Limb (tissue), 2 donors: ENCODE data around the gene HOXB3.

Source experiments
- DNase-seq, 2 donors: peaks; one replicate each; pipeline ENCODE4 v3.0.0-alpha.2; 2016; ENCODE audit errors: extremely low spot score in 2 of 2

The HOXB3 gene

GRCh38 chr17:48559122-48559839 is 30.8 kb downstream of the HOXB3 start:
- DNase-seq: no peak

- no peak for DNase-seq
Observed at GRCh38 chr17:48558831-48559121, 31.3 kb downstream of the HOXB3 start.

DNA sequence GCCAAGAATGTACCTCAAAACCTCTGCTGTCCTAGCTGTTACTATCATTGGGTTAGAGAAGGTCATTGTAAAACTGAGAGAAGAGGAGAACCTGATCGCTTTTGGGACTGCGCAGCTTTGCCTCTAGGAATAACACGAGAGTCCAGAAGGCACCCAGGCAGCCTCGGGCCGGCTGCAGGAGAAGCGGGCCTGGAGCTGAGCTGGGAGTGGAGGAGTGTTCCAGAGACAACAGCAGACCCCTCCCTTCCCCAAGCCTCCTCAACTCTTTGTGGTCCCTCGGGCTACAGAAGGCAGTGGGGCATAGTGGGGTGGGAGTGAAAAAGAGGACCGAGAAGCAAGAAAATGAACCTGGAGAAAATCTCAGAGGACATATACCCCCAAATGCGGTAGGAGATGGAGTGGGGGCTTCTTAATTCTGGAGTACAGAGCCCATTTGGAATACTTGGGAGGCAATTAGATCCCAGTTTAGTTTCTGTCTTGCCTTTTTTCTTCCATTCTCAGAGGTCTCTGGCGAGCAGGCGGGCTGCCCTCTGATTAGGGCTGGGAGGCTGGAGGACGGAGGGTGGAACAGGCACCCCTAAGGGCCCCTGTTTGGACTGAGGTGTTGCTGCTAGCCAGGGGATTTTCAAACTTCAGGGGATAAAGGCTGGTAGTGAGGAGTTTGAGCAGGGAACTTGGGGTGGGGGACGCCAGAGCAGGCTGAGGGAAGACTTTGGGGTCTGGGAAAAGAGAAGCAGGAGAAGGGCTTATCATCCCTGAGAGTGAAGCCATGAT is 31.8 kb downstream of the HOXB3 start:
- DNase-seq: peak in 1 of 2 donors; percentile 45

DNA sequence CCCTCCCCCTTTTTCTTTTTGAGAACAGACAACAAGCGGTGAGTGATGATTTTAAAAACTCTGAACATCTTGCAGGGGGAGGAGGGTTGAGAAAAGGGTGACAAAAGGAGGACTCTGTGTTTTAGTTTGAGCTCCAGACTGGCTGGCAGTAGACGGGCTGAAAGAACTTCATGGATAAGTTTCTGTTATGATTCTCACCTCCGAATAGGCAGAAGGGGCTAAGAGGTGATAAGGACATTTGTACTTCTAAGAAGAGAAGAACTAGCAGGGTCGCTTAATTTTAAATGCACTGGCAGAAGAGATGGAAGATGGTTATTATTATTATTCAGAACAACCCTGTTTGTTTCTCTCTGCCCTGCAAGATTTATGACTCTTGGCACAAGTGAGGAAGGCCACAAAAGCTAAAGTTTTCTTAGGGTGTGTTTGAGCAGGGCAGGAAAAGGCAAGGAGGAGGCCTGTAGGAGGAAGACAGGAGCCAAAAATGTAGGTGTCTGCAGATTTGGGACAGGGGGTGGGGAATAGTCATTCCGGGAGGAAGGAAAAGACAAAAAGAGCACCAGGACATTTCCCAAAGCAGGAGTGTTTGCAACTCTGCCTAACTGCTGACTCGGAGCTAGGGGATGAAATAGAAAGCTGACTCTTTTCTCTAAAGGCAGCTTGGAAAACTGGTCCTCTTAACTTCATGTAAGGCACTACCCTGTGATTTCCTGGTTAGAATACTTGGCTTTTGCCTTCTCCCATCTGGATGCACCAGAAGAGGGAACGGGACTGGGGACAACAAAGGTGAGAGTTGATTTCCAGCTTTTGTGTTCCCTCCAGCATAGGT is 33.3 kb downstream of the HOXB3 start:
- peak in 1 of 2 donors; percentile 38 for DNase-seq

DNA sequence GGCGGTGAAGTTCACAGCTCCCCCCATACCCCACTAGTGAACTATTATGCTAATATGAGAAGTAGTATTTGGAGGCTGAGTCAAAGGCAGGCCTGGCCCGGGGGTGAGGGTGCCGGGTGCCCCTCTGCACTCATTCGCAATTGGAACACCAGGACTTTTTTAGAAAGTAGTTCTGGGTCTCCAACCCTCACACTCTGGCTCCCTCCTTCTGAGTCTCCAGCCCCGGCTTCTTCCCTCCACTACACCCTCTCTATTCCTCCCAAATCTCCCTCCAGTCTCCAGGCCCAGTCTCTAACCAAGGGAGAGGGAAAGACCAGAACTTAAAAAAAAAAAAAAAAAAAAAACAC is 33.8 kb downstream of the HOXB3 start:
- peak in 1 of 2 donors; percentile 41 for DNase-seq

DNA sequence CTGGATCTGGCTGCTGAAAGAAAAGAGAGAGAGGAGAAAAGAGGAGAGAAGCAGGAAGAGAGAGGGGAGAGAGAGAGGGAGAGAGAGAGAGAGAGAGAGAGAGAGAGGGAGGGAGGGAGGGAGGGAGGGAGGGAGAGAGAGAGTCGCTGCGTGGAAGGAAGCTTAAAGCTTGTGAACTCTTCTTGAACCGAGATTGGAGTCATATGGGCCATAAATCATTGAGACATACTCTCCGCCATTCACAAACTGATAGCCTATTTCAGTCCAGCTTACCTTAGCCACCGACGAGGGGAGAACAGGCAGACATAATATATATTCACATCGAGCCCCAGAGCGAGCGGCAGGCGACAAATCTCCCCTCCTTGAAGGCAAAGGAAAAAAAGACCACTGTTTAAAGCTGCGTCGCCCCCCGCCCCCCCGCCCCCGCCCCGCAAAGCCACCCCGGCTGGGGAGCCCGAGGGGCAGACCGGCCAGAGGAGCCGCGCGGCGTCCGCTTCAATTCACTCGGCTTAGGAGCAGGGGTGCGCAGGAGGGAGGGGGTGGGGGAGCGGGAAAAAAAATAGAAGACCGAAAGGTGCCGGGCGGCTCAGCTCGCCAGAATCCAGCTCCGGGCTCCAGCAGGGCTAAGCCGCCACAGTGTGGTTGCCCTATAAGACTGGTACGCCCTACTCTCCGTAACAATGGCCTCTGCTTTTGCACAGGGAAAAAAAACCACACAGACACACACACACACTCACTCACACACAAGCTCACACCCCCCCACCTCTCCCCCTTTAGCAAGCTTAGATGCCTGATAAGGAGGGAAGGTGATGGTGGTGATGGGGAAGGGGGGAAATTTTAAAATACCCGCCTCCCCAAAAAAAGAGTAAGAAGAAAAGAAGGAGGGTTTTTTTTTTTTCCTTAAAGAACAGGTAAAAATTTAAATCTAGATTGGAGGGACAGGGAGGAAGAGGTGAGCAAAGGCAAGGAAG is 34.5 kb downstream of the HOXB3 start:
- DNase-seq: peak; percentile 80 to 85

DNA sequence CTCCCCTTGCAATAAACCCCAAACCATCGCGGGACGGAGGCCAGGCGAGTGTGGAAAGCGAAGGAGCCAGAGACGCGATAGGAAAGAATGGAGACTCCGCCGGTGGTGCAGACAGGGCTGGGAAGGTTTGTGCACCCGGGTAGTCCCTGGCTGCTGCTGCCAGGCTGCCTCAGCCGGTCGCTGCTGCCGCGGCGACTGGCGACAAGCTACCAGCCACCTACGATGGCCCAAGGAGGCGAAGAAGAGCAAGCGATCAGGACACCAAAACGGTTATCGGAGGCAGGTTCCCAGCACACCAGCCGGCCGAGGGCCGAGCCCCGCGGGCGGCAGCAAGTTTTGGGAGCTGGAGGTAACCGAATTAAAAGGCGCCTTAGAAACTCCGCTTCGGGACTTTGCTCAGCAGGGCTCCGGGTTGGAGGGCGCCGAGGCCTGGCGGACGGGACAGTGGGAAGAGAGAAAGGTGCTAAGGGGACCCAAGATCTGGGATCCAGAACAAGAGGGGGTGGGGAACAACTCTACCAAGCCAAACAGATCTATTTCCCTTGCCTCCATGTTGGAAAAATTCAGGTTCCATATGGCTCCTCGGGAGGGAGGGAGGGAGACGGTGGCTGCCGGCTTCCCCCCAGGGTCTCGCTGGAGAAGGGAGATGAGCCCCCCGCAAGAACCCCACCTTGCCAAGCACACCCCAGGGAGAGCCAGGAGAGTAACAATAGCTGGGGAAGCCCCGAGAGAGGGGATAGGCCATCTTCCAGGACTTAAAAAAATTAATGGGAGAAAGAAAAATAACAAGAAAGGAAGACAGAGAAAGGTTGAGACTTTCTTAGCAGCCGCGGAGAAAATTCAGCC is 35.4 kb downstream of the HOXB3 start:
- DNase-seq: peak in 1 of 2 donors; percentile 69

DNA sequence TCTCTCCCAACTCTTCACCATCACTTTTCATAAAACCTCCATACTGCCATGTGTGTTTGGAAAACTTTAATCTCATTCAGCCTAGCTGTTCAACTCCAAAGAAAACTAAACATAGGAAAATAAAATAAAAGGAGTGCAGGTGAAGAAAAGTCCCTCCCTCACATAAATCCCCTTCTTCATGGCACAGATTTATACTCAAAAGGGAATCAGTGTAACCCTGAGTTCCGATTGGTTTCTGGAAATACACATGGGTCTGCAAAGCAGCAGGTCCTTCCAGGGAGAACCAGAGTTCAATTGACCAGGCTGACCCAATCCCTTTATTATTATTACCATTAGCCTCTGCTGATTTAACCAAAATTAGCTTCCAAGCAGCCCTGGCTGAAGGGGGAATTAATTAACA is 36.2 kb downstream of the HOXB3 start:
- no peak for DNase-seq

GRCh38 chr17:48553190-48553547 is 36.9 kb downstream of the HOXB3 start:
- no peak for DNase-seq

DNA sequence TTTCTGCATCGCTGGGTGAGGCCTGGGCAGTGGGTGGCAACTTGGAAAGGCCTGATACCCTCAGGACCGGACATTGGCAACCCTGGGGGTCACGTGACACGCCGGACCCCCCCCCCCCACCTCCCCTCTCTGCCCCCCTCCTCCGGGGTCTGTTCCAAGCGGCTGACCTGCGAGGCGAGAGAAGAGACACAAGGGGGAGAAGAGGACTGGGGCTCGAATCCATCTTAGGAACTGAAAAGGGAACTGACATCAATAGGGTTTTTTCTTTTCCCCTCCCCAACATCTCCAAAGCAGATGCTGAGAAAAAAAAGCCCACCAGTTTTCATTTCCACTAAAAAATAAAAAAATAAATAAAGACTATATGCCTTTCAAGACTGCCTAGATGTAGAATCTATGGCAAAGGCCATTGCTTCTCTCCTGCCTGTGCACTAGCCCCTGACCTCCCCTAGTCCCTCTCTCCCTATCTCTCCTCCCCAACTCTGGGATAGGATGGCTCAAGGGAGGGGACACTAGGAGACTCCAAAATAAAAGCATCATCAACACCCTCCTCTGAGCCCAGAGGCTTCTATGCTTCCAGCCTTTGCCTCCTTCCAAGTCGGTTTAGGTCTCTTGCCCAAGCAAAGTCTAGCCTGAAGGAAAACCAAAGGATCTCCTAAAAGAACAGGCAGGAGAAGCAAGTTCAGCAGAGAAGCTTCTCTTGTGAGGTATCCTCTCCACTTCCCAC is 37.4 kb downstream of the HOXB3 start:
- peak in 1 of 2 donors; percentile 76 for DNase-seq

DNA sequence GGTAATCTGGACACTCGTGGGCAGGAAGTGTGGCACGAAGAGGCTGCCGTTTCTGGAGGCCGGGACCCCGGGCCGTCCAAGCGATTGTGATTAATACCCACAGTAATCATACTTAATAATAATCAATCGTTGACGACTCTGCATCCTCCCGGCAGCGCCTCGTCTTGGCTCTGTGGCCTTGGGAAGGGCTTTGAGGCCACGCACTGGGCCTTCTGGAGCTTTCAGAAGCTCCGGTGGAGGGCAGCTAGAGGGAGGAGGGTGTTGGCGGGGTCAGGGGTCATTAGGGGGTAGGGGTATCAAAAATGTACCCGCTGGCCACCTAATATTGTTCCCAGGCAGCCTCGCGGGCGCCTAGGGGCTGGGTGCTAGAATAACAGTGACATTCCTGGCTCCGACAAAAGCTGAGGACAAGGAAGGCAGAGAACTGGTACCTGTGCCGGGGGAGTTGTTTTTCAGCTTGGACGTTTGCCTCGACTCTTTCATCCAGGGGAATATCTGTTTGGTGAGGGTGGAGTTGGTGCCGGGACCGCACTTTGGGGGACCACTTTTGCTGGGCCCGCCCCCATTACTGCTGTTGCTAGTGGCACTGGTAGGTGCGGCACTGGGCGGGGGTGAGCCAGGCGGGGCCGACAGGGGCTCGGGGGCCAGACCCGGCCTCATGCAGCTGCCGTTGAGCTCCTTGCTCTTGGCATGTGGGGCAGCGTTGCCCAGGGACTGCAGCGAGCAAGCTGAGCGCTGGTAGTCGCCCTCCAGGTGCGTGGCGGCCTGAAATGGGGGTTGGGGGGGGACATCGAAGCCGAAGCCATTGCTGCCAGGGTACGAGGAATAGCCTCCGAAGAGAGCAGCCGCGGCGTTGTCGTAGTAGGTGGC is 38.2 kb downstream of the HOXB3 start:
- no peak for DNase-seq

GRCh38 chr17:48551214-48551555 is 38.9 kb downstream of the HOXB3 start:
- no peak for DNase-seq

DNA sequence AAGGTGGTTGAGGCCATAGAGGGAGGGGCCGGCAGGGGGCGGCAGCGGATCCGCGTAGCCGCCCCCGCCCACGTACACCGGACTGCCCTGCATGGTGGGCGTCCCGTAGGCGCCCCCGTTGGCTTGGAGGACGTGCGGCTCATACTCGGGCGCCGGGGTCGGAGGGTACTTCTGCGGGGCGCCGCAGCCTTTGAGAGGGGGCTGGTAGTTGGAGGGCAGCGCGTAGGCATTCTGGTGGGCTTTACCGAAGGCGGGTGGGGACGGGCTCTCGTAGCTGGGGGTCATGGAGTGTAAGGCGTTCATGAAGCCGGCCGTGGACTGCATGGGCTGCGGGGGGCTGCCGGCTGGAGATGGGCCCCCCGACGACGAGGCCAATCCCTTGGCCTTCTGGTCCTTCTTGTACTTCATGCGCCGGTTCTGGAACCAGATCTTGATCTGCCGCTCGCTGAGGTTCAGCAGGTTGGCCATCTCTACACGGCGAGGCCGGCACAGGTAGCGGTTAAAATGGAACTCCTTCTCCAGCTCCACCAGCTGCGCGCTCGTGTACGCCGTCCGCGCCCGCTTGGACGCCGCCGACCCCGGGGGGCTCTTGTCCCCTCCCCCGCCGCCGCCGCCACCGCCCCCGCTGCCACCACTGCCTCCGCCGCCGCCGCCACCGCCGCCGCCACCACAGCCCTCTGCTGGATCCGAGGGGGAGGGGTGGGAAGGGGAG is 39.4 kb downstream of the HOXB3 start:
- peak in 1 of 2 donors; percentile 72 for DNase-seq

DNA sequence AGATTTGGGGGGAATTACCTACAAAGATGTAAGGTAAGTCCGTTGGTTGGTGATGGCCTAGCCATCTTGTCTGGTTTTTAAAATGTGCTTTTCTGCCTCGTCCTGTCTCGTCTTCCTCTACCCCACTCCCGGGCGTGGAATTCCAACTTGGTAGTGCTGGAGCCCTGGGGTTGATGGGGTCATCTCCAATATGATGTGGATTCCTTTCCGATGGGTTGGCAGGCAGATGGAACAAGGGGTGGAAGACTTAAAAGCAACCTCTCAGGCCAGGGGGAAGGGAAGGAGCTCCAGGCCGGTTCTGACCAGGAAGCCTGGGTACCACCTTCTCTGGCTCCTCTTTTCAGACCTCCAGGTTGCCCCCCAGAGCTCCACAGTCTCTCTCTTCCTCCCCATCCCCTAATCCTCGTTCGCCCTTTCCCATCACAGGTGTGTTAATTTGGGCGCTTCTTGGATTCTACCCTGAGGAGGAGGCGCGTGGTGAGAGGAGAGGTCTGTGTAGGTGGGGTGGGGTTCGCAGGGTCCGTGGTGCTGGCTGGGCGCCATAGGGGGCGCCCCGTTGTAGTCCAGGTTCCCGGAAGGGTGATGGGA is 40.0 kb downstream of the HOXB3 start:
- no peak for DNase-seq

DNA sequence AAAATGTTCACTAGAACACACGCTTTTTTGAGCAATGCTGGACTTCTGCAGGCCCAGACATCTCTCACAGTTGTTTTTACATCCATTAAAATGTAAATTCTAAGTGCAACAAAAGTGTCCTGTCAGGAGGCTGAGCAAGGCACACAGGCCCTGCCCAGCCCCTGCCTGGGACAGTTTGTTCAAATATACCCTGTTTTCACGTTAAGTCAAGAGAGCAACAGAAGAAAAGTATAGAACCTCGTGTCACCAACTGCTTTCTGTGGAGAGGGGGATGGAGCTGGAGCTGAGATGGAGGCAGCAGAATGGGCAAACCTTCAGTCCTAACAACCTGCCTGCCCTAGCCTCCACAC is 40.8 kb downstream of the HOXB3 start:
- peak in 1 of 2 donors; percentile 37 for DNase-seq

- no peak for DNase-seq
Observed at GRCh38 chr17:48548523-48549280, 41.3 kb downstream of the HOXB3 start.
